HT1080 (cell line): ENCODE data around the gene NME3. TPM values are rescaled to one million over a fixed set of nuclear protein-coding genes. Genes with fewer than 3 reads are reported as not detected.

Source experiments
- DNase-seq: peaks from one replicate; pipeline ENCODE4 v3.0.0-alpha.2; 2015; ENCODE audit warnings: low read depth
- total RNA-seq: library from RNA; depleted of rRNA; stranded (reverse); fragments of >200 nt; shearing (Covaris generic); gene quantifications from 2 replicates; pipeline ENCODE4 v1.2.3, GENCODE V29; 2014

The NME3 gene
- total RNA-seq, 1 experiment from 2014 or later = 7.4 TPM

GRCh38 chr16:1770328-1771187 lies 785 bp downstream of the NME3 start:
- DNase-seq = no peak

- DNase-seq = no peak
Measured at GRCh38 chr16:1769402-1770300, 1.7 kb downstream of the NME3 start.

DNA sequence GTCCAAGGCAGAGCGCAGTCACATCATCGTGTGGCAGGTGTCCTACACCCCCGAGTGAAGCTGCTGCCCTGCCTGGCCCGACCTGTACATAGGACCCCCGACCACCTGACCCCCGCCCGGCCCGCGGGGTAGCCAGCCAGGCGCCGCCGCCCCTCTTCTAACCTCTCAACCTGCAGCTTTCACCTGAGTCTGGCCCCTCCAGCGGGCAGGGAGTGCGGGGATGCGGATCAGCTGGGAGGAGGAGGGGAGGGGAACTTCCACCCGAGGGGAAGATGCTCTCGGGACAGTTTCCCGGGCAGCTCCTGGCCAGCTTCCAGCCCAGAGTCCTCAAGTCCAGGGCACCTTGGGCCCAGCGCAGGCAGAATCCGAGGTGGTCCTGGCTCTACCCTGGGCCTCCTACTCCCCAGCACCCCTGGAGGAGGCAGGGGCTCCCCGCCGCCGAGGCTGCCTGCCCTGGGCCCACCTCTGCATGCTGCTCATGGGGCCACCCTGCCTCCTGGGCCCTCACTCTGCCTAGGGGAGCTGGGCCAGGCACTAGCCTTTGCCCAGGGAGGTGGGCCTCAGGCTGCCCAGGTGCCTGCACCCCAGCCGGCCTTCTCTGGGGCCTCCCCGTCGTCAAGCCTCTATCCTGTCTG lies 2.5 kb downstream of the NME3 start:
- DNase-seq = no peak

DNA sequence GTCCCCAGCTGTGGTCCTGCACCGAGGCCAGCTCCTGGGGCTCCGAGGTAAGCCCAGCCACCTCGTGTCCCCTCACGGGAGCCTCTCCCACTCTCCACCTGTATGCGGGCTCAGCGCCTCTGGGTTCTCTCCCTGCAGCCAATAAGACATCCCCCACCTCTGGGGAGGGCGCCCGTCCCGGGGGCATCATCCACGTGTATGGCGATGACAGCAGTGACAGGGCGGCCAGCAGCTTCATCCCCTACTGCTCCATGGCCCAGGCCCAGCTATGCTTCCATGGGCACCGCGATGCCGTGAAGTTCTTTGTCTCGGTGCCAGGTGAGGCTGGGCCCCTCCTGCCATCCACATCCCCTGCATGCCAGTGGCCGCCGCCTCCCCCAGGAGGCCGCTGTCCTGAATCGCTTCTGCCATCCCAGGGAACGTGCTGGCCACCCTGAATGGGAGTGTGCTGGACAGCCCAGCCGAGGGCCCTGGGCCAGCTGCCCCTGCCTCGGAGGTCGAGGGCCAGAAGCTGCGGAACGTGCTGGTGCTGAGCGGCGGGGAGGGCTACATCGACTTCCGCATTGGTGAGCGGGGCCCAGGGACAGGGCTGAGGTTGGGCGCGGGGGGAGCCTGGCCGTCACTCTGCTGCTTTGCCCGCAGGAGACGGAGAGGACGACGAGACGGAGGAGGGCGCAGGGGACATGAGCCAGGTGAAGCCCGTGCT lies 3.1 kb downstream of the NME3 start:
- no peak for DNase-seq

GRCh38 chr16:1767116-1767994 lies 4.0 kb downstream of the NME3 start:
- DNase-seq = no peak

DNA sequence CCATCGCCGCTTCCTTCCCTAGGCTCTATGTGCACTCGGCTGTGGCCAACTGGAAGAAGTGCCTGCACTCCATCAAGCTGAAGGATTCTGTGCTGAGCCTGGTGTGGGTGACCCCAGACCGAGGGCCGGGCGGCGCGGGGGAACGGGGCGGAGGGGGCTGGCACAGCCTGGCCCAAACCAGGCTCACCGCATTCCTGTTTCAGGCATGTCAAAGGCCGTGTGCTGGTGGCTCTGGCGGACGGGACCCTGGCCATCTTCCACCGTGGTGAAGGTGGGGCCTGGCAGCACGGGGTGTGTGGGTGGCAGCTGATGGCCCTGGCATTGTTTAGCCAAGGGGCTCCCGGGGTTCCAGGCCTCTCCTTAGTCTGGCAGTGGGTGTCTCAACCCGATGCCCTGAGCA lies 4.6 kb downstream of the NME3 start:
- DNase-seq = no peak

DNA sequence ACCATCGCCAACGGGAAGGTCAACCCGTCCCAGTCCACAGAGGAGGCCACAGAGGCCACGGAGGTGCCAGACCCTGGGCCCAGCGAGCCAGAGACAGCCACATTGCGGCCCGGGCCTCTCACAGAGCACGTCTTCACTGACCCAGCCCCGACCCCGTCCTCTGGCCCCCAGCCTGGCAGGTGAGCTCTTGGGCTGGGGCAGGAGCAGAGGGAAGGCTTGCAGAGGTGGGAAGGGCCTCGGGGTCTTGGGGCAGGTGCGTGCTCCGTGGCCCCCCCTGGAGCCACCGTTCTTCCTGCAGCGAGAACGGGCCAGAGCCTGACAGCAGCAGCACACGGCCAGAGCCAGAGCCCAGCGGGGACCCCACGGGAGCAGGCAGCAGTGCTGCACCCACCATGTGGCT lies 5.1 kb downstream of the NME3 start:
- DNase-seq = no peak

DNA sequence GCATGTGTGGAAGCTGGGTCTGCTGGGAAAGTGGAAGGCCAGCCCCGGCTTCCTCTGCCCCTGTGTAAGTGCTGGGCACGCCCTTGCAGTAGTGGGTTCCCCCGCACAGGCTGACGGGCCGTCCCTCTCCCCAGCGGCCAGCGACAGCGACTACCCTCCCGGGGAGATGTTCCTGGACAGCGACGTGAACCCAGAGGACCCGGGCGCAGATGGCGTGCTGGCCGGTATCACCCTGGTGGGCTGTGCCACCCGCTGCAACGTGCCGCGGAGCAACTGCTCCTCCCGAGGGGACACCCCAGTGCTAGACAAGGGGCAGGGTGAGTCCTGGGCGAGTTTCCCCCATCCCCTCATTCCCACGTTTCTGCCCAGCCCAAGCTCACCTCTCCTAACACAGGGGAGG lies 5.5 kb downstream of the NME3 start:
- DNase-seq = no peak

DNA sequence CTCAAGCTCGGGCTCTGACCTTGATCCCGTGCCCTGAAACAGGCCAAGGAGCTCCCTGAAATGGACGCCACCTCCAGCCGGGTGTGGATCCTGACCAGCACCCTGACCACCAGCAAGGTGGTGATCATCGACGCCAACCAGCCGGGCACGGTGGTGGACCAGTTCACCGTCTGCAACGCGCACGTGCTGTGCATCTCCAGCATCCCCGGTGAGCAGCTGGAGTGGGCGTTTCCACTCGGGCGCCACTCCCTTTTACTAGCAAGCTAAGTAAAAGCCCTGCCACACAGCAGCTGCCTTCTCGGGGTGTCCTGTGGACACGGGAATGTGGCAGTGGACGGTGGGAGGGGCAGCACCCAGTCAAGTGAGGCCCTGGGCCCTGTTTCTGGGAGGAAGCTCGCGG lies 6.4 kb downstream of the NME3 start:
- DNase-seq = no peak

DNA sequence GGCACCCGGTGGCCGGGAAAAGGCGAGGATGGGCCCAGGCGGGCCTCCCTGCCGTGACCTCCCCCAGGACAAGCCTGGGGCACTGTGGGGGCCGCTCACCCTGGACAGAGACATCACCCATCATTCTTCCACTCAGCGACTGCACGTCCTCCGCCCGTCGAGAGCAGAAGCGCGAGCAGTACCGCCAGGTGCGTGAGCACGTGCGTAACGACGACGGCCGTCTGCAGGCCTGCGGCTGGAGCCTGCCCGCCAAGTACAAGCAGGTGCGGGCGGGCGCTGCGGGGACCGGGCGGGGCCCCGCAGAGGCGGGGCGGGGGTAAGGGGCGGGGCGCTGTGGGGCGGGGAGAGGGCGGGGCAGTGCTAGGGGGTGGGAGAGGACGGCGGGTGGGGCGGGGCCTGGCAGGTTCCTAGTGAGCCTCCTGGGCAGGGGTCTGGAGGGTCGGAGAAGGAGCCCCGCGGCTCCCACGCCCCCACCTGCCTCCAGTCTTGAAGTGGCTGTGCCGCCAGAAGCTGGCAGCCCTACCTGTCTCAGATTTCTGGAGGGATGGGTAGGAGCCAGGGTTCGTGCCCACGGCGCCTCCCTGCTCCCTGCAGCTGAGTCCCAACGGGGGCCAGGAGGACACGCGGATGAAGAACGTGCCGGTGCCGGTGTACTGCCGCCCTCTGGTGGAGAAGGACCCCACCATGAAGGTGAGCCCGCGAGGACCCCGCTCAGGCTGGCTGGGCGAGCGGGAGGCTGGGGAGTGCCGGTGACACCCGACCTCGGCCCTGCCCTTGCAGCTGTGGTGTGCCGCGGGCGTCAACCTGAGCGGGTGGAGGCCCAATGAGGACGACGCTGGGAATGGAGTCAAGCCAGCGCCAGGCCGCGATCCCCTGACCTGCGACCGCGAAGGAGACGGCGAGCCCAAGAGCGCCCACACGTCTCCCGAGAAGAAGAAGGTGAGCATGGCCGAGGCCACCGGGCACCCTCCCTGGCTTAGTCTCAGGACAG lies 7.5 kb downstream of the NME3 start:
- no peak for DNase-seq

- no peak for DNase-seq
Measured at GRCh38 chr16:1762879-1763520, 8.3 kb downstream of the NME3 start.

GRCh38 chr16:1762196-1762878 lies 9.0 kb downstream of the NME3 start:
- no peak for DNase-seq

- DNase-seq = no peak
Measured at GRCh38 chr16:1761751-1762150, 9.6 kb downstream of the NME3 start.

GRCh38 chr16:1760911-1761310 lies 10.4 kb downstream of the NME3 start:
- no peak for DNase-seq

GRCh38 chr16:1759511-1759910 lies 11.8 kb downstream of the NME3 start:
- DNase-seq = no peak

DNA sequence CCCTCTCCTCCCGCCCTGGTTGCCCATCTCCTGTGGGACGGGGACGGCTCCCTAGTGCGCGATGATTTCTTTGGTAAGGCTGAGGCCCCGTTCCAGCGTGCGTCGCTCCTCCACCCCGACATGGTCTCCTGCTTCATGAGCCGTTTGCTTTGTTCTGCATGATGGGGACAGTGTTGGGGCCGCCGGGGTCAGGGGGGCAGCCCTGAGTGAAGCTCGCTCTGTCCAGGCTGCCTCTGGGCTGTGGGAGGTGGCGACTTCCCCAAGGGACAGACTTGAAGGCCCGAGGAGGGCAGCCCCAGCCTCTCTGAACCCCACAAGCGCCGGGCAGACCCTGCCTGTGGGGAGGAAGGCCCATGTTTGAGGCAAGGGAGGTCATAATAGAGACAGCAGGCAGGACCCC lies 12.4 kb downstream of the NME3 start:
- no peak for DNase-seq

DNA sequence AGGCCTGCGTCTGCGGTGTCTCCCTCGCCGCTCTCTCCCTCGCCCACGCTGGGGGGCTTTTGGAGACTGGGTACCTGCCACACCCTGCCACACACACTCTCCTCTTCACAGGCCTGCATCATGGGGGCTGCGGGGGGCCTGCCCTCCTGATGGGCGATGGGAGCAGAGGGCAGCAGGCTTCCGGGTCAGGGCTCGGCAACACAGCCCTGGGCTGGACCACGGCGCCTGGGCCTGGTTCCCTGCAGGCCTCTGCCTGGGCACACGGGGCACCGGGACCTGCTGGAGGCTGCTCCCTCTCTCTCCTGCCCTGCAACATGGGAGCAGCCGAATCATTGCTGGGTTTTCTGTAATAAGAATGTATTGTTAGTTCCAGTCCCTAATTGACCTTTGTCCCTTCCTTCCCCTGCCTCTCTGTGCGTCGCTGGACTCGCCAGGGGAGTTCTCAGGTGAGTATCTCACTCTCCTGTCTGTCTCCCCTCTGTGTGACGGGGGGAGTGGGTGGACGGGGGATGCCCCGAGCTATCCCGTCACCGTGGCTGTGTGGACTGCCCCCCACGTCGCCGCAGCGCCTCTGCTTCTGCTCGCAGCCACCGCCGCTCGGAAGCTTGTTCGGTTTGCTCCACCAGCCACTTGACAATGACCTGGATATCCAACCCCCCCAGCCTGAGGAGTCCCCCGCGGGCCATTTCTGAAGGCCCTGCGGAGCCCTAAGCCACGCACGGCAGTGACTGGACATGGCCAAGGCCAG lies 13.5 kb downstream of the NME3 start:
- DNase-seq = no peak
